SK-N-SH (cell line): ENCODE data around the gene NPY2R.

Source experiments
- EZH2phosphoT487 ChIP-seq: fragments of 200-600 bp; sonication (generic); IDR thresholded peaks from 2 replicates; pipeline ENCODE4 v1.6.1; 2017; ENCODE audit warnings: low read depth, mixed run types, mild to moderate bottlenecking, antibody characterized with exemption, moderate library complexity, borderline replicate concordance
- RCOR1 ChIP-seq: fragments of 150-350 bp; IDR thresholded peaks from 2 replicates; pipeline ENCODE4 v1.6.1; 2017; ENCODE audit warnings: antibody characterized with exemption, low read length
- TCF12 ChIP-seq: IDR thresholded peaks from 2 replicates; pipeline ENCODE4 v1.4.0; 2012
- TF ChIP-seq, protein P1 (sequence below): fragments of 200-600 bp; sonication (generic); IDR thresholded peaks from 2 replicates; pipeline ENCODE4 v1.6.1; 2017; ENCODE audit warnings: antibody characterized with exemption, mild to moderate bottlenecking, moderate library complexity

DNA sequence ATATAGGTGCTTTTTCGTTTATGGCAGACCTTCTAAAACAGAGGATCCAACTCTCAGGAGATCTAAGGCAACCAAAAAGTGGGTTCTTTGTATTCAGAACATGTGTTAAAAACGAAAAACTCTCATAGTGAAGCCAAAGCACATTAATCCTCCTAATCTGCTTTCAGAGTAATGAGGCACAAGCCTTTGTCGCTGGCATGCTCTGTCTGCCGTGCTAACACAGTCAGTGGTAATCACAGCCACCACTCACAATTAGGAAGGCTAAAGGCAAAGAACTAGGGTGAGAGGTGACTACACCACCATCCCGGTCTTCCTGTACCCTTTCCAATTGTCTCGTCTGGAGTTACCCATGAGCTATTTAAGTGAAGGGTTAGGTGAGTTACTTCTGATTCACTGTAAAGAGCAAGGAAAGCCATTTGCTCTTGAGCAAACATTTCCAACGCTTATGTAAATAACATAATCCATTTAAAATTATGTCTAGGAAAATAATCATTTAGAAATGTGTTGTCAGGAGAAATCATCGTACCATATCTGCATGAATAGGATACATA, 40.7 kb downstream of the NPY2R start:
- TF ChIP-seq EZH2phosphoT487 (no peak), RCOR1 (no peak), TCF12 (no peak)
- TF ChIP-seq, protein P1, sequence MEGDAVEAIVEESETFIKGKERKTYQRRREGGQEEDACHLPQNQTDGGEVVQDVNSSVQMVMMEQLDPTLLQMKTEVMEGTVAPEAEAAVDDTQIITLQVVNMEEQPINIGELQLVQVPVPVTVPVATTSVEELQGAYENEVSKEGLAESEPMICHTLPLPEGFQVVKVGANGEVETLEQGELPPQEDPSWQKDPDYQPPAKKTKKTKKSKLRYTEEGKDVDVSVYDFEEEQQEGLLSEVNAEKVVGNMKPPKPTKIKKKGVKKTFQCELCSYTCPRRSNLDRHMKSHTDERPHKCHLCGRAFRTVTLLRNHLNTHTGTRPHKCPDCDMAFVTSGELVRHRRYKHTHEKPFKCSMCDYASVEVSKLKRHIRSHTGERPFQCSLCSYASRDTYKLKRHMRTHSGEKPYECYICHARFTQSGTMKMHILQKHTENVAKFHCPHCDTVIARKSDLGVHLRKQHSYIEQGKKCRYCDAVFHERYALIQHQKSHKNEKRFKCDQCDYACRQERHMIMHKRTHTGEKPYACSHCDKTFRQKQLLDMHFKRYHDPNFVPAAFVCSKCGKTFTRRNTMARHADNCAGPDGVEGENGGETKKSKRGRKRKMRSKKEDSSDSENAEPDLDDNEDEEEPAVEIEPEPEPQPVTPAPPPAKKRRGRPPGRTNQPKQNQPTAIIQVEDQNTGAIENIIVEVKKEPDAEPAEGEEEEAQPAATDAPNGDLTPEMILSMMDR, result no peak
